Measurements from ENCODE around the gene KNOP1. TPM values are rescaled to one million over a fixed set of nuclear protein-coding genes. Genes with fewer than 3 reads are reported as not detected.
"Not testable (repeated sequence)": the region's sequence is repeated elsewhere in the genome, so short reads cannot be mapped to it uniquely, and the experiment has no call there.

The KNOP1 gene
- total RNA-seq, 1 donor from 2014 or later, result 10.9 TPM

DNA sequence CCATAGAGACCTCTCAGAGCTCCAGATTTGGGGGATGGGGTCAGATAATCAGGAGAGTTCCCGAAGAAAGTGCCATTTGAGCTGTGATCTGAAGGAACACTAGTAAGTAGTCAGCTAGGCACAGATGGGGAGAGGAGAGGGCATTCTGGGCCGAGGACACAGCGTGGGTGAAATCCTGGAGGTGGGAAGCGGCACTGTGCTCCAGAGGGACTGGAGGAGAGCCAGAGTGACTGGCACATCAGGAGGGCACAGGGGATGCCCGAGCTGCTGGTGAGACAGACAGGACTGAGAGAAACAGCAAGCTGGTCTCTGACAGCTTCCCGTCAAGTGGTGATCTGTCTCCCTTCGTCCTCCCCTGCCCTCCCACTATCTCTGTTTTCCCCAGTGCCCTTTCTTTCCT, 40.6 kb downstream of the KNOP1 start:
- Histone ChIP-seq H3K9me3 (no peaks in the 10 kb centered on the region), H3K27ac (no peak overlapping the region), H3K4me3 (no peak overlapping the region), H3K4me1 (no peaks in the 10 kb centered on the region), H3K27me3 (ENCODE audit: low read depth) (no peaks in the 10 kb centered on the region), H3K36me3 (peaks cover 24% of the 10 kb centered on the region)
- DNase-seq (no peak), ATAC-seq (no peak)
- intact Hi-C loops (cut with DNase I), result no loop called here
- TF ChIP-seq, protein P1, sequence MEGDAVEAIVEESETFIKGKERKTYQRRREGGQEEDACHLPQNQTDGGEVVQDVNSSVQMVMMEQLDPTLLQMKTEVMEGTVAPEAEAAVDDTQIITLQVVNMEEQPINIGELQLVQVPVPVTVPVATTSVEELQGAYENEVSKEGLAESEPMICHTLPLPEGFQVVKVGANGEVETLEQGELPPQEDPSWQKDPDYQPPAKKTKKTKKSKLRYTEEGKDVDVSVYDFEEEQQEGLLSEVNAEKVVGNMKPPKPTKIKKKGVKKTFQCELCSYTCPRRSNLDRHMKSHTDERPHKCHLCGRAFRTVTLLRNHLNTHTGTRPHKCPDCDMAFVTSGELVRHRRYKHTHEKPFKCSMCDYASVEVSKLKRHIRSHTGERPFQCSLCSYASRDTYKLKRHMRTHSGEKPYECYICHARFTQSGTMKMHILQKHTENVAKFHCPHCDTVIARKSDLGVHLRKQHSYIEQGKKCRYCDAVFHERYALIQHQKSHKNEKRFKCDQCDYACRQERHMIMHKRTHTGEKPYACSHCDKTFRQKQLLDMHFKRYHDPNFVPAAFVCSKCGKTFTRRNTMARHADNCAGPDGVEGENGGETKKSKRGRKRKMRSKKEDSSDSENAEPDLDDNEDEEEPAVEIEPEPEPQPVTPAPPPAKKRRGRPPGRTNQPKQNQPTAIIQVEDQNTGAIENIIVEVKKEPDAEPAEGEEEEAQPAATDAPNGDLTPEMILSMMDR (IDR thresholded peaks at IDR 0.05), result no peak

DNA sequence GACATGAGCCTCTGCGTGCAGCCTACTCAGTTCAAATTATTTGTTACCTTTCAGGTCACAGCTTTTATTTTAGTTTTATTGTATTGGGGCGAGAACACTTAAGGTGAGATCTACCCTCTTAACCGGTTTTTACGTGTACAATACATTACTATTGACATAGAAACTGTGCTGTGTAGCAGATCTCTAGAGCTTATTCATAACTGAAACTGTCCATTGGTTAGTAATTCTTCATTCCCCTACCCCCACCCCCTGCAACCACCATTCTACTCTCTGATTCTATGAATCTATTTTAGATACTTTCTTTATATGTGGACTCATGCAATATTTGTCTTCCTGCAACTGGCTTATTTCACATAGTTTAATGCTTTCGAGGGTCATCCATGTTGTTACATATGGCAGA, 43.5 kb downstream of the KNOP1 start:
- H3K36me3 ChIP-seq, result peaks cover 49% of the 10 kb centered on the region
- H3K9me3 ChIP-seq, result no peaks in the 10 kb centered on the region

DNA sequence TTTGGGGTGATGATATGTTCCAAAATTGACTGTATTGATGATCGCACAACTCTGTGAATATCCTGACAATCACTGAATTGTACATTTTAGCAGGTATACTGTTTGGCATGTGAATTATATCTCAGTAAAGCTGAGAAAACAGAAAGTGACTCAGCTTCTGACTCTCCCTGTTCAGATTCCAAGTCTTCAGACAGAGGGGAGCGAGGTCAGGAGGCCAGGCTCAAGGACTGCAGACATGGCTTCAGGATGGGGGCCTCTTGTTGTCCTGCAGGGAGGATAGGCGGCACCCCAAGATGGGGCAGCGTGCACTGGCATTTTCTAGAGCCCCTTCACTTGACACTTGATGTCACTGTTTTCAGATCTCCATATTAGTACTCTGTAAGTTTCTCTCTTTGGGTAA, 45.6 kb downstream of the KNOP1 start:
- Histone ChIP-seq H3K4me3 (no peak overlapping the region), H3K27me3 (ENCODE audit: low read depth) (no peaks in the 10 kb centered on the region), H3K36me3 (peaks cover 52% of the 10 kb centered on the region), H3K9me3 (no peaks in the 10 kb centered on the region), H3K27ac (no peak overlapping the region), H3K4me1 (no peaks in the 10 kb centered on the region)
- intact Hi-C loops (cut with DNase I), result no loop called here
- no peak for ATAC-seq
- TF ChIP-seq, protein P1 (IDR thresholded peaks at IDR 0.05), result no peak
- no peak for DNase-seq

More for the DNA sequence above, 43.5 kb downstream of the KNOP1 start:
- intact Hi-C loops (cut with DNase I), result no loop called here
- Histone ChIP-seq H3K4me1 (no peaks in the 10 kb centered on the region), H3K27me3 (ENCODE audit: low read depth) (no peaks in the 10 kb centered on the region), H3K4me3 (no peak overlapping the region), H3K27ac (no peak overlapping the region)
- ATAC-seq (no peak), DNase-seq (no peak)
- TF ChIP-seq, protein P1 (IDR thresholded peaks at IDR 0.05), result no peak

DNA sequence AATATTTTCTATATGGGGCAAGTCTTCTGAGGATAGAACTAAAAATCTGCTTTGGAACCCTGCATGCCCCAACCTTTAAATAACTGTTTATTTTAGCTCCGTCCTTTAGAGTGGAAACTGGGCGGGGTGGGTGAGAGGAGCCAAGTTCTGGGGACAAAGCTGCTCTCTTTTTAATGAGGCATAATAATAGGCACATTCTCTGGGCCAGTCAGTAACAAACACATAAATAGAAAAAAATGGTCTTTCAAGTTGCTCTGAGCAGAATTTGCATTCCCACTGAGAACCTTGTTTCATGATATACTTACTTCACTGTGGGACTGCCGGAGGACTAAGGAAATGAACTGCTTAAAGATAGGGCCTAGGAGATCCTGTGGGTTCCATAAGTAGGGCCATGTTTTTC, 51.5 kb downstream of the KNOP1 start:
- no peak overlapping the region for H3K4me3 ChIP-seq
- H3K27me3 ChIP-seq (ENCODE audit: low read depth), result no peaks in the 10 kb centered on the region
- peaks cover 34% of the 10 kb centered on the region for H3K36me3 ChIP-seq
- no peak overlapping the region for H3K27ac ChIP-seq
- ATAC-seq (no peak), DNase-seq (no peak)
- intact Hi-C loops (cut with DNase I), result no loop called here
- H3K9me3 ChIP-seq, result no peaks in the 10 kb centered on the region
- TF ChIP-seq, protein P1 (IDR thresholded peaks at IDR 0.05), result no peak
- H3K4me1 ChIP-seq, result no peaks in the 10 kb centered on the region

DNA sequence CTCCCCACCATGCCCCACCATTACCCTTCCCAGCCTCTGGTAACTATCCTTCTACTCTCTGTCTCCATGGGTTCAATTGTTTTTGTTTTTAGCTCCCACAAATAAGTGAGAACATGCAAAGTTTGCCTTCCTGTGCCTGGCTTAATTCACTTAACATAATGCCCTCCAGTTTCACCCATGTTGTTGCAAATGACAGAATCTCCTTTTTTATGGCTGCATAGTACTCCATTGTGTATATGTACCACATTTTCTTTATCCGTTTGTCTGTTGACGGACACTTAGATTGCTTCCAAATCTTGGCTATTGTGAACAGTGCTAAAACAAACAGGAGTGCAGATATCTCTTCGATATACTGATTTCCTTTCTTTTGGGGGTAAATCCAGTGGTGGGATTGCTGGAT, 52.7 kb downstream of the KNOP1 start:
- ATAC-seq; H3K27ac ChIP-seq; H3K27me3 ChIP-seq (ENCODE audit: low read depth); H3K9me3 ChIP-seq; H3K4me1 ChIP-seq; intact Hi-C loops (cut with DNase I); DNase-seq; H3K4me3 ChIP-seq: not testable (repeated sequence)
- H3K36me3 ChIP-seq, result peaks cover 29% of the 10 kb centered on the region

DNA sequence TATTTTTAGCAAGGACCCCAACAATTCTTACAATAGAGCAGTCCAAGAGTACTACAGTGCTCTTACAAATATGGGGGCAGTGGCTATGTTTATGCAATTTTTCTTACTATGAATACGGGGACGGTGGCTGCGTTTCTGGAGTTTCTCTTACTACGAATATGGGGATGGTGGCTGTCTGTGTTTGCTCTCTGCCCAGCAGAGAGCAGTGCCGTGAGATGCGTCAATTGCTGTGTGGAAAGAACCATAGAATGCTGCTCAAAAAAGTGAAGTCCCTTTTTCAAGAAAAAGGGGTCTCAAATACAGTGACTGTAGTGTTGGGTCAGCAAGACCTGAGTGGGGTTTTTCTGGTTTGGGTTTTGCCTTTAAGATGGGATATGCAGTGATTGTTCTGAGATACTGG, 53.9 kb downstream of the KNOP1 start:
- no peak overlapping the region for H3K4me3 ChIP-seq
- peaks cover 23% of the 10 kb centered on the region for H3K36me3 ChIP-seq
- TF ChIP-seq, protein P1 (IDR thresholded peaks at IDR 0.05), result no peak
- no peaks in the 10 kb centered on the region for H3K9me3 ChIP-seq
- no peaks in the 10 kb centered on the region for H3K4me1 ChIP-seq
- no peaks in the 10 kb centered on the region for H3K27me3 ChIP-seq (ENCODE audit: low read depth)
- intact Hi-C loops (cut with DNase I), result no loop called here
- no peak overlapping the region for H3K27ac ChIP-seq
- ATAC-seq (no peak), DNase-seq (no peak)

Measured in lower lobe of right lung (tissue), 2 donors.